IMR-90 (cell line): ENCODE data around the gene ZNF654.

Experiments
- CHD1 ChIP-seq: IDR thresholded peaks from 2 replicates; pipeline ENCODE4 v1.6.1; 2012; ENCODE audit warnings: low read depth, low read length, improper control_type of control experiment
- MAZ ChIP-seq: IDR thresholded peaks from 2 replicates; pipeline ENCODE4 v1.6.1; 2012; ENCODE audit warnings: low read depth, mild to moderate bottlenecking, low read length, improper control_type of control experiment, moderate library complexity, borderline replicate concordance
- MXI1 ChIP-seq: IDR thresholded peaks from 2 replicates; pipeline ENCODE4 v1.6.1; 2012; ENCODE audit warnings: low read depth, mild to moderate bottlenecking, low read length, moderate library complexity, borderline replicate concordance
- POLR2A ChIP-seq: IDR thresholded peaks from 2 replicates; pipeline ENCODE4 v1.6.1; 2012; ENCODE audit warnings: mild to moderate bottlenecking, low read depth, low read length
- RAD21 ChIP-seq: IDR thresholded peaks from 2 replicates; pipeline ENCODE4 v1.6.1; 2012; ENCODE audit warnings: low read length, improper control_type of control experiment
- RFX5 ChIP-seq: IDR thresholded peaks from 2 replicates; pipeline ENCODE4 v1.8.0; 2012; ENCODE audit warnings: low read depth, mild to moderate bottlenecking, low read length, moderate library complexity
- TF ChIP-seq, protein P1 (sequence below): conservative IDR thresholded peaks from 2 replicates; pipeline ENCODE4 v1.5.1; 2012; ENCODE audit warnings: mild to moderate bottlenecking, low read depth, low read length, improper control_type of control experiment

DNA sequence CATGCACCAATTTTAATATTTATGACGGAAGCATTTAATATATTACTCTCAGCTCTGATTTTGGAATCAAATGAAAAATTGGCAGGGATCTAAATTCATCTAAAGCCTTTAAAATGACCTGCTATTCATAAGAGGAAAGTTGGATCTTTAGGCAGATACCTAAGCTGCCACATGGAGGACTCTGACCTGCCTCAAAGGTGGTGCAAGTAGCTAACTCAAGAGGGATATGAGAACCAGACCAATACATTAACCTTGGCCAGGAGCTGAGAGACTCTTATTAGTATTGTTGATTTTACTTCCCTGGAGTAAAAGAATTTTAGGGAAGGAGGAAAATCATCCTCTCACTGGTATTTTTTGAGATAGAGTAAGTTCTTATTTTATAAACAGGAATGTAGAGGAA is 17.7 kb downstream of the ZNF654 start:
- TF ChIP-seq POLR2A, result no peak
- TF ChIP-seq, protein P1, sequence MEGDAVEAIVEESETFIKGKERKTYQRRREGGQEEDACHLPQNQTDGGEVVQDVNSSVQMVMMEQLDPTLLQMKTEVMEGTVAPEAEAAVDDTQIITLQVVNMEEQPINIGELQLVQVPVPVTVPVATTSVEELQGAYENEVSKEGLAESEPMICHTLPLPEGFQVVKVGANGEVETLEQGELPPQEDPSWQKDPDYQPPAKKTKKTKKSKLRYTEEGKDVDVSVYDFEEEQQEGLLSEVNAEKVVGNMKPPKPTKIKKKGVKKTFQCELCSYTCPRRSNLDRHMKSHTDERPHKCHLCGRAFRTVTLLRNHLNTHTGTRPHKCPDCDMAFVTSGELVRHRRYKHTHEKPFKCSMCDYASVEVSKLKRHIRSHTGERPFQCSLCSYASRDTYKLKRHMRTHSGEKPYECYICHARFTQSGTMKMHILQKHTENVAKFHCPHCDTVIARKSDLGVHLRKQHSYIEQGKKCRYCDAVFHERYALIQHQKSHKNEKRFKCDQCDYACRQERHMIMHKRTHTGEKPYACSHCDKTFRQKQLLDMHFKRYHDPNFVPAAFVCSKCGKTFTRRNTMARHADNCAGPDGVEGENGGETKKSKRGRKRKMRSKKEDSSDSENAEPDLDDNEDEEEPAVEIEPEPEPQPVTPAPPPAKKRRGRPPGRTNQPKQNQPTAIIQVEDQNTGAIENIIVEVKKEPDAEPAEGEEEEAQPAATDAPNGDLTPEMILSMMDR, result no peak
- TF ChIP-seq RFX5, result no peak
- no peak for TF ChIP-seq CHD1
- no peak for TF ChIP-seq RAD21
- TF ChIP-seq MXI1, result no peak
- no peak for TF ChIP-seq MAZ
